ENCODE data around the gene FUT7.

FUT7 gene, protein sequence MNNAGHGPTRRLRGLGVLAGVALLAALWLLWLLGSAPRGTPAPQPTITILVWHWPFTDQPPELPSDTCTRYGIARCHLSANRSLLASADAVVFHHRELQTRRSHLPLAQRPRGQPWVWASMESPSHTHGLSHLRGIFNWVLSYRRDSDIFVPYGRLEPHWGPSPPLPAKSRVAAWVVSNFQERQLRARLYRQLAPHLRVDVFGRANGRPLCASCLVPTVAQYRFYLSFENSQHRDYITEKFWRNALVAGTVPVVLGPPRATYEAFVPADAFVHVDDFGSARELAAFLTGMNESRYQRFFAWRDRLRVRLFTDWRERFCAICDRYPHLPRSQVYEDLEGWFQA

DNA sequence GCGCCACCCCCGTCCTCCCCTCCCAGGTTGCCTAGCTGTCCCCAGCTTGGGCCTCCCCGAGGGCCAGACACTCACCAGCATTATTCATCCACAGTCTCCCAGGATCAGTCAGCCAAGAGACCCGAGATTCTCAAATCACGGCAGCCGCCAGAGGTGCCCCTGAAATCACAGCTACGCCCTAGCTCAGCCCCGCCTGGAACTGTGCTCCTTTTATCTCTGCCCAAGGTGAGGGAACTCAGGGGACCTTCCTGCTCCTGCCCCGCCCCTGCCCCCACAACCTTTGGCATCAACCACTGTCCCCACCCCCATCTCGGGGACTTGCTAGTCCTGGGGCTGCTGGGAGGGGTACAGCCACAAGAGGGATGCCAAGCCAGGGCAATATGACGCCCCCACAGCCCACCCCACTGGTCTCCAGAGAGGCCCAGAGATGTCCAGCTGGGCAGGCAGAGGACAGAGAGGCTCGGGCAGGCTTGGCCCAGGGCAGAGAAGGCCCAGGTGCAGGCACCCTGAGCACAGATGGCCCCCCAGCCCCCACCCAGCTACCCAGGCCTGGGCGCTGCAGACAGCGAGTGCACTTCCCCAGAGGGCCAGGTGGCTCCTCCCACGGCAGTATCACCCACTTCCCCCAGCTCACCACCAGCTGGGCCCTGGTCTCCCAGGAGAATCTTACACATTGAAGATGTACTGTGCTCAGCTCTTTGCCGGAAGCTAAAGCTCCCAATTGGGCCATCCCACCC lies at the start of gene FUT7:
TSS of gene FUT7 (minus strand) at position 185 of the 737 bp plus-strand sequence. CDS start at position 88, 97 bp downstream.
- no peak for DNase-seq (ENCODE audit: low read depth)

DNA sequence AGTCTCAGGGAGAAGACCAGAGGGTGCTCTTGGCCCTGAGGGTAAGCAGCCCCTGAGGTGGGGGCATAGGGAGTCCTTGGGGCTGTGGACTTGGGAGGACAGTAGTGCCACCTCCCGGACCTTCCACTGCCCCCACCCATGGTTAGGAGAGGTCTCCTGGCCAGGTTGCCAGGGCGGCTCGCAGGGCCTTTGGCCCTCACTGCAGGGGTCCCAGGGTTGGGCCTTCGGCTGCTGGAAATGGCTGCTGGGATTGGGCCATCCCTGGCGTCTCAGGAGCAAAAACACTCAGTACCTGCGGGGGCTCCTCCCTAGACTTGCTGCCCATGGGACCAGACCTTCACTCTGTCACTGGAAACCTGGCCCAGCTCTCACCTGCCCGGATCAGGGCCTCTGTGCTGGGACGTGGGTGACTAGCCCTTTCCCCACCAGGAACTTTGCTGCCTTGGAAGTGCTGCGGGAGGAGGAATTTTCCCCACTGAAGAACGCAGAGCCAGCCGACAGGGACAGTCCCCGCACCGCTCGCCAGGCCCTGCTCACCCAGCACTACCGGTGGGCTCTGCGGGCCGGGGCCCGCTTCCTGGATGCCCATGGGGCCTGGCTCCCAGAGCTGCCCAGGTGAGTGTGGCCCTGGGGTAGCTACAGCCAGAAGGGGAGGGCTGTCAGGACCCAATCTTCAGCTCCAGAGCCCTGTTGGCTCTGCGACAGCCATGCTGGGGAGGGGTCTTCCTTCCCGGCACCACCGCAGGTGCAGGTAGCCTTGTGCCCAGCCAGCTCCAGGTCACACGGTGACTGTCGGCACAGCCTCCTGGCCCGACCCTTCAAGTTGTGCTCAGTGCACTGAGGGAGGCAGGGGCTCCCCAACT lies 48.6 kb upstream of the FUT7 start:
- no peak for DNase-seq (ENCODE audit: low read depth)

DNA sequence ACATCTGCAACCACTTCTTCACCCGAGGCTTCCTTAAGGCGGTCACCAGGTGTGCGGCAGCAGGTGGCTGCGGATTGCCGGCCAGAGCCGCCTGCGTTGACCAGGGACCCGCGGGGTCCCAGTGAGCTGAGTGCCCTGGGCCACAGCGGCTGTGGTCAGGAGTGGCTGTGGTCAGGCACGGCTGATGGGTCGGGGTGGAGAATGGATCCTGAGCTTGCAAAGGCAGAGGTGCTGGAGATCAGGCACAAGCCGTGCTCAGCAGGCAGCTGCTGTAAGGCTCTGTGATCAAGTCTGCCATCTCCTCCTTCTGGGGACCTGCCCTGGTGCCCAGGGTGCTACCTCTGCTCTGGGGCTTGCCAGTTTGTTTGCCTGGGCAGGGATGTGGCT lies 47.5 kb upstream of the FUT7 start:
- no peak for DNase-seq (ENCODE audit: low read depth)

DNA sequence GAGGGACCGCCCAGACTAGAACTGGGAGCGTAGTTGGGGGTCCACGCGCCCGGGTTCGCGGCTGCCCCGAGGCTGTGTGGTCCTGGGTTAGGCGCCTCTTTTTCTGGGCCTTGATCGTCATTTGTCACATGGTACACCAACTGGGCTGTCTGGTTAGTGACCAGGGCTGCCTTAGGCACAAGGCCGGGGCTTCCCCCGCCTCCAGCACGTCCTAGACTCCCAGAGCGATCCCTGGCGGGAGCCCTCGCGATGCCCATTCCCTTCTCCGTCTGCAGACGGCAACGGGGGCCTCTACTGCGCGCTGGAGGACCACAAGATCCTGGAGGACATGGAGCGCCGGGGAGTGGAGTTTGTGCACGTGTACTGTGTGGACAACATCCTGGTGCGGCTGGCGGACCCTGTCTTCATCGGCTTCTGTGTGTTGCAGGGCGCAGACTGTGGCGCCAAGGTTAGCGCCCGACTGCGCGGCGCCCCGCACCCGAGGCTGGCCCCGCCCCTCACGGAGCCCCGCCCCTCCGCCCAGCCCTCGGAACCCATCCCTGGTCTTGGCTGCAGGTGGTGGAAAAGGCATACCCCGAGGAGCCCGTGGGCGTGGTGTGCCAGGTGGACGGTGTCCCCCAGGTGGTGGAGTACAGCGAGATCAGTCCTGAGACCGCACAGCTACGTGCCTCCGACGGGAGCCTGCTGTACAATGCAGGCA lies 47.0 kb upstream of the FUT7 start:
- no peak for DNase-seq (ENCODE audit: low read depth)

DNA sequence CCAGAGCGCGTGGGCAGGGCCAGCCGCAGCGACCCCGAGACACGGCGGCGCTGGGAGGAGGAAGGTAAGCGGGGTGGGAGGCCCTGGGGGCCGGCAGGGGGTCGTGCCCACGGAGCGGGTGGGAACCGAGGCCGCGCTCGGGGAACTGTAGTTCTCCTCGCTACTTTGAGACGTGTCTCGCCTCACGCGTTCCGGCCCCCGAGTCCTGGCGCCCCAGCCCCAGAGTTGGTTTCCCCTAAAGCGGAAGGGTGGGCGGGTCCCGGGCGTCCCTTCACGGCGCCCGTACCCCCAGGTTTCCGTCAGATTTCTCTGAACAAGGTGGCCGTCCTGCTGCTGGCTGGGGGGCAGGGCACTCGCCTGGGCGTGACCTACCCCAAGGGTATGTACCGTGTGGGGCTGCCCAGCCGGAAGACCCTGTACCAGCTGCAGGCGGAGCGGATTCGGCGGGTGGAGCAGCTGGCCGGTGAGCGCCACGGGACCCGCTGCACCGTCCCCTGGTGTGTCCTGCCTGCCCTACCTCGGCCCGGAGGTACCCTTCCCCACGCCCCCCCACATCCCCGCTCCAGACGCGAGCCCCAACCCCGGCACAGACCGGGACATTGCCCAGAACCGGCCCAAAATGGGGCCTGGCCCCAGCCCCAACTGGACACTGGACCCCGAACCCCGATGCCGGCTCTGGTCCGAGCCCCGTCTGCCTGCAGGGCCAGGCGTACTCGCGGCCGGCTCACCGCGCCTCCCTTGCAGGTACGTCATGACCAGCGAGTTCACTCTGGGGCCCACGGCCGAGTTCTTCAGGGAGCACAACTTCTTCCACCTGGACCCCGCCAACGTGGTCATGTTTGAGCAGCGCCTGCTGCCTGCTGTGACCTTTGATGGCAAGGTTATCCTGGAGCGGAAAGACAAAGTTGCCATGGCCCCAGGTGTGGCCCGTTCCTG lies 46.1 kb upstream of the FUT7 start:
- DNase-seq (ENCODE audit: low read depth): no peak

DNA sequence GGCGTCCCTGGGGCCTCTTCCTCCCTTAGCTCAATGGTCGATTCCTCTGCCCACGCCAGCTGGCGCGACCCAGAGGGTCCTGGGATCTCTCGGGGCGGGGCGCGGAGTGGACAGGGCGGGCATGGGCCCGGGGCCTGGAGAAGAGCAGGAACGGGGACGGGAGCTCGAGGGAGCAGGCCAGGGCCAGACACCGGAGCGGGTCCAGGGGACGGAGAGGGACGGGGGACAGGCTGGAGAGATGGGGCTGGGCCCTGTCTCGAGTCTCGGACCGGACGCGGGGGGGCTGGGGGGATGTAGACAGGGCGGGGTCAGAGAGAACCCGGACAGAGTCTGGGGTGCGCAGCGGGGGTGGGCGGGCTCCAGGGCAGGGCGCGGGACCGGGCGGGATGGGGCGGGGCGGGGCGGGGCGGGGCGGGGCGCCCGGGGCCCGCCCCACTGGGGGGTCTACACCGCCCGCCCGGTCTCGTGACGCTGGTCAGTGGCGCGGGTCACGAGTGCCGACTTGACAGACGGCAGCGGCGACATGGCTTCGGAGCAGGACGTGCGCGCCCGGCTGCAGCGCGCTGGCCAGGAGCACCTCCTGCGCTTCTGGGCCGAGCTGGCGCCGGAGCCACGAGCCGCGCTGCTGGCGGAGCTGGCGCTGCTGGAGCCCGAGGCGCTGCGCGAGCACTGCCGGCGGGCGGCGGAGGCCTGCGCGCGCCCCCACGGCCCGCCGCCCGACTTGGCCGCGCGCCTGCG lies 45.3 kb upstream of the FUT7 start, which contains the start of gene UAP1L1:
TSS of gene UAP1L1 (plus strand) at position 508 of the 738 bp plus-strand sequence. CDS start at position 524, 16 bp downstream.
- DNase-seq (ENCODE audit: low read depth): no peak

DNA sequence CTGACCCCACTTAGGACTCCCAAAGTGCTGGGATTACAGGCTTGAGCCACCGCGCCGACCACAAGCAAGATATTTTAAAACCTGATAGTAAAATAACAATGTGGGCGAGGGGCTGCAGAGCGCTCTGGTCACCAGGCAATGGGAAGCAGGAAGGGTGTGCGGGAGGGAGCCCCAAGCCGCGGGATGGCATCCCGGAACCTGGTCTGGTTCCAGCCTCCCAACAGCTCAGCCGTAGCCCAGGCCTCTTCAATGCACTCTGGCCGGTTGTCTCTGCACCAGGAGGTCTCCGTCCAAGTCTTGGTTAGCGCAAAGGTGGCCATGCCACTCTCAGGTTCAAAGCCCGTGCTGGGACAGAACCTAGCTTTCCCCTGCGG lies 44.7 kb upstream of the FUT7 start:
- no peak for DNase-seq (ENCODE audit: low read depth)

DNA sequence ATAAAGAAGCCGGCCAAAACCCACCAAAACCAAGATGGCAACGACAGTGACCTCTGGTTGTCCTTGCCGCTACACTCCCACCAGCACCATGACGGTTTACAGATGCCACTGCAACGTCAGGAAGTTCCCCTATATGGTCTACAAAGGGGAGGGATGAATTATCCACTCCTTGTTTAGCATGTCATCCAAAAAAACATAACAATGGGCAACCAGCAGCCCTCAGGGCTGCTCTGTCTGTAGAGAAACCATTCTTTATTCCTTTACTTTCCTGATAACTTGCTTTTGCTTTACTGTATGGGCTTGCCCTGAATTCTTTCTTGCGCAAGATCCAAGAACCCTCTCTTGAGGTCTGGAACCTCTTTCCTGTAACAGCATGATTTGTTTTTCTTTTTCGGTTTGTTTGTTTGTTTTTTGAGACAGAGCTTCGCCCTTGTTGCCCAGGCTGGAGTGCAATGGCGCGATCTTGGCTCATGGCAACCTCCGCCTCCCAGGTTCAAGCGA lies 43.4 kb upstream of the FUT7 start:
- no peak for DNase-seq (ENCODE audit: low read depth)

DNA sequence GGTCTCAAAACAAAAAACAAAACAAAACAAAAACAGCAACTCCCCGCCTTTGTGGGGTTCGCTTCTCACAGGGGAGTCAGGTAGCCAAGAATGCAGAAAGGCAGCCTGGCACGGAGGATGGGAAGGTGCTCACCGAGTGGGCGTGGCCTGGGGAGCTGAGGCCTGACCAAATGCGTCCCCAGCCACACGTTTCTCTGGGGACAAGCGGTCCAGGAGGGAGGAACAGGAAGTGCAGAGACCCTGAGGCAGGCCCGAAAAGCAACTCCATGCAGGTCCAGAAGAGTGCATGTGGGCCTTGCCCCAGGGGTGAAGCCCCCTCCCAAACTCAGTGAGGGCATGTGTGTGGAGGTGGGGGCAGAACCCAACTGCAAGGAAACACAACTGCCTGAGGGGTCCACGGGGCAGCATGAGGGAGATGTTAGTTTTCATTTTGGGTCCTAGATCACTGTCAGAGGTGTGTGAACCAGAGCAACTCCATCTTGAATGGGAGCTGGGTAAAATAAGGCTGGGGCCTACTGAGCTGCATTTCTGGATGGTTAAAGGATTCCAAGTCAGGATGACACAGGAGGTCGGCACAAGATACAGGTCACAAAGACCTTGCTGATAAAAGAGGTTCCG lies 42.9 kb upstream of the FUT7 start:
- DNase-seq (ENCODE audit: low read depth): no peak

DNA sequence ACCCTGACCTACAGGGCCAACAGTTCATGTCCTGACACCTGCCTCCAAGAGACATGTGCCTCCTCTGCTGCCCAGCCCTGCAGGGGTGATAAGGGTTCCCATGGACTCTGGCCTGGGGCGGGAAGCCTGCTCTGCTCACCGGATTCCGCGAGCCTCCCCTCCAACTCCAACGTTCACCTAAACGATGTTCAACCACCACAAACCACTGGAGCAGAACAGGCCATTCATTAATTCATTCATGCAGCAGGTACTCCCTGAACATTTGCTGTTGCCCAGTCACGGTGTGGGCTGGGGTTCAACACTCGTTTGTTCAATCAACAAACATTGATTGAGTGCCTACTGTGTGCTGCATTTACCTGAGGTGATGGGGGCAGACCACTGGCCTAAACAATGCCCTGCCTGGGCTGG lies 42.1 kb upstream of the FUT7 start:
- no peak for DNase-seq (ENCODE audit: low read depth)

DNA sequence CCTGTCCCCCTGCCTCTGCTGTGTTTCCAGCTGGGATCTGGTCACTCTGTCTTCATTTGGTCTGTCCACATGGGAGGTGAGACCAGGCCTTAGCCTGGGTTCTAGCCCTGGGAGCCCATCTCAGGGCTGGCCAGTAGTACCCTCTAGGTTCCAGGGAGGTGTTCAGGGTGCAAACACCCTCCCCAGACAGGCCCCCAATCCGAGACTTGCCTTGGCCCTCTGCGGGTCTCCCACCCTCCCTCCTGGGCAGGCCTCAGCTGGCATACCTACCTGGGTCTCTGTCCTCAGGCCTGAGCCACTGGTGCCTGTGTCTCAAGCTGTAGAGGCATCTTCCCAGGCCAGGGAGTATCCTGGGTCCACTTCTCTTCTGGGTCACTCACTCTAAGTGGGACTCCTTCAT lies 39.4 kb upstream of the FUT7 start:
- no peak for DNase-seq (ENCODE audit: low read depth)

DNA sequence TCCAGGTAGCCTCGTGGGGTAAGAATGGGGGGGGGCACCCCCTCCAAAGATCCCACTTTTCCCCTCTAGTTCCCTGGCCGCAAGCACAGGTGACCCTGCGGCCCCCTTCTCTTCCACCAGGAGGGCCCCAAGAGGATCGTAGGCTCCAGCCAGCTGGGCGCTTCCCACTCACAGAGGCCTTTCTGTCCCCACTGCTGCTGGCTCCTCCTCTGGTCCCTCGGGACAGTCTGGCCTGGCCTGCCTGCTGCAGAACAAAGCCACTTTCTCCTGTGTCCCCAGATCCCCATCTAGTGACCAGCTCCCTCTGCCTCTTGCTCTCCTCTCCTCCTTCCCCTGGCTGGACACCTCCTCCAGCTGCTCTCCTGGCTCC lies 39.0 kb upstream of the FUT7 start:
- no peak for DNase-seq (ENCODE audit: low read depth)

DNA sequence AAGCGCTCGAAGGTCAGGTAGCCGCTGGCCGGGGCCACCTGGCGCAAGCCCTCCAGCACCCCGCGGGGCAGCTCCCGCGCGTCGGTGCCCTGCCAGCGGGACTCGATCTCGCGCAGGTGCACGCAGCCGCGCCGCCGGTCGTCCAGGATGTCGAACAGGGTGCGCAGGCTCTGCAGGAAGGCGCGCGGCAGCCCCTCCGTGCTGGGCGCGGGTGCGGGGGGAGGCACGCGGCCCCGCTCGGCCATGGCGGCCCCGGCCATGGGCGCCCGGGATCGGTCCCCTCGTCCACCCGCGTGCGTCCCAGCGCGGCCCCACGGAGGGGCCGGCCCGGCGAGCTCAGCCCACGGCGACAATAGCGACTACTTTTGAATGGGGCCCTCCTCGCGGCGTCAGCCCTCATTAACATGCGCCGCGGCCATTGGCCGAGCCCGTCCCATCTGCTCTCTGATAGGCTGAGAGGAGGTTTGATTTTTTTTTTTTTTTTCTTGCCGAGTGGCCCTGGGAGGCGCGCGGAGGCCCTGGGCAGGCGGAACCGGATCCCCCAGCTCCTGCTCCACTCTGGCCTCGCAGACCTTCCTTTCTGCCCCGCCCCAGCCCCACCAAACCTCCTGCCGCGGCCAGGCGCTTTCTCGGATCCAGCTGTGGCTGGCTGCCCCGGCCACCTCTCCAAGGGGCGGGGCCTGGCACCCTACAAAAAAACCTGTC lies 38.5 kb upstream of the FUT7 start, which contains the start of gene SAPCD2:
TSS of gene SAPCD2 (minus strand) at position 357 of the 705 bp plus-strand sequence. CDS start at position 260, 97 bp downstream.
- peak; percentile 72 for DNase-seq (ENCODE audit: low read depth)

DNA sequence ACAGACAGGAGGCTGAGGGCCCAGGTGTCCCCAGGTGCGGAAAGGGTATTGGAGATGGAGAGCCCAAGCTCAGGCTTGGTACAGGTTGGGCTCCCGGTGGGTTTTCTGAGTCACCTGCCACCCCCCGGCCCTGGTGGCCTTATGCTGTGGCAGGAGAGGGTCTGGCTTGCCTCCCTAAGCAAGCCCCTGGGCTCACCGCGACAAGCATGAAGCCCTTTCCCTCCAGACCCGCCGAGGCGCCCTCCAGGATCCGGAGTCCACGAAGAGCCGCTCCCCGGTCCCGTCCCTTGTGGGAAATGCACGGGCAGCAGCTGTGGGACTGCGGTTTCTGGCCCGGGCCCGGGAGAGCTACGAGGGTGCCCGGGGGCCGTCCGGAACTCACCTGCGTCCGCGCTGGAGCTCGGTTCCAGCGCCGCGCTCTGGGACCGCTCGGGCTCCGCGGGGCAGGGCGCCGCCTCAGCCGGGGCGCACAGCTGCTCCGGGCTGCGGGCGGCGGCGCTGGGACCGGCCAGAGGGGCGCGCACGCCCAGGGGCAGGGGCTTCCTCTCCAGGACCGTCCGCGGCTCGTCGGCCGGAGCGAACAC lies 37.7 kb upstream of the FUT7 start:
- no peak for DNase-seq (ENCODE audit: low read depth)

DNA sequence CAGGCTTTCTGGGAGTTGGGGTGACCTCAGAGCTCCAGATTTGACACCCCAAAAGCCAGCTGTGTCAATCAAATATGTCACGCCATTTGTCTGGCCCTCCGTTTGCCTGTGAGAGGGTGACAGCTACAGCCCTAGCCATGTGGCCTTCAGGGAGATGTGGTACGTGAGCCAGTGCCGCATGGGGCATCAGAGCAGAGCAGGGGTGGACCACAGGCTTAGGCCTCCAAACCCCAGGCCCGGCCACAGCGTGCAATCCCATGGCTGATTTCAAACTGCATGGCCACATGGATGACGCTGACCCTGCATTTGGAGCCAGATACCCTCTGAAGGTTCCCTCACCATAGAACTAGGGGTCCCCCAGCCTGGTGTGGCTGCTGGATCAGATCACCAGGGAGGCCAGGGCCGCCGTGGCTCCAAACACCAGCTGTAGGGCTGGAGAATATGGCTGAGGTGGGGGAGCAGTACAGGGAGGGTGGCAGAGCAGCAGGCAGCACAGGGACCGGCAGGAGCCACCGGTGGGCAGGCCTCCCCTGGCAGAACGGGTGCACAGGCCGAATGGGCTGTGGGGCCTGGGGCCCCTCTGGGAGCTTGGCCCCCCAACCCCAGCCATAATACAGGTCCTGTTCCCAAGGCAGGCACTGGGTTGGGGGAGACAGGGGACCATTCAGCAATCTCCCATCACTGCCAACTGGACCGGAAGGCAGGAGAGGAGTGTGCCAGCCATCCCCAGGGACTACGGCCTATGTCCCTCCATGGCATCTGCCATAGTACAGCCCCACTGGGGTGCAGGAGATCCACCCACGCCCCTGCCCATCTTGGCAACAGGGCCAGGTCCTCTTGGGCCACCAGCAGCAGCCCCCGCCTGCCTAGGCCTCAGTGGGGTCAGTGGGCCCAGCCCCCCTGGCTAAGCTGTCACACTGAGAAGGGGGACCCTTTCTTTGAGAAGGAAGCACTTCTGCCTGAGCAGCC lies 36.9 kb upstream of the FUT7 start:
- no peak for DNase-seq (ENCODE audit: low read depth)

DNA sequence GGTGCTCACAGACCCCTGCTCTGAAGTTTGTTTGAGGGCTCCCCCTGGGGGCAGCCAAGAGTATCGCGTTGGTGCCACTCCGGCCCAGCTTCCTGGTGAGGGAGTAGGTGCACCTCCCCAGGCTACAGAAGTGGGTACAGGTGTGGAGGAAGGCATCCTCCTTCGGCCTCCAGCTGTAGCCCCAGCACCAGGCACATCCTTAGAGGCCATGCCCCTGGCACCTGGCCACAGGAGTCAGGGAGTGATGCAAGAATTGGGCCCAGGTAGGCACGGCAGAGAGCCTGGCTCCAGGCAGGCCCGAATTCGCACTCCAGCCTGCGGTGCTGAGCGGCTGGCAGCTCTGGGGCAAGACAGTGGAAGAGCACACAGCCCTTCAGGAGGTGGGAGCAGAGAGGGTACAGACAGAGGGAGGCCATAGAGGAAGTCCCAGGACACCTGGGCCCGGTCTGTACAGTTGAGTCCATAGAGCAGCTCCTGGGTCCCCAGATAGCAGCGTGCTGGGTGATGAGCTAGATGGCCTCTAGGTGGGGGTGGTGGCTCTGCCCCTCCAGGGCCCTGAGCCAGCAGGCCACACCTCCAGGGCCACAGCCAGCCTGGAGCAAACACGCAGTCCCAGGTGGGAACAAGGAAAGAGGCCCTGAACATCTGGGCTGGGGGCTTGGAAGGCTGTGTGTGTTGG lies 36.1 kb upstream of the FUT7 start:
- DNase-seq (ENCODE audit: low read depth): peak; percentile 77
